Keratinocyte (primary cell): ENCODE measurements around the gene AIRE. TPM values are rescaled to one million over a fixed set of nuclear protein-coding genes. Genes with fewer than 3 reads are reported as not detected.

Experiments used
- DNase-seq: peaks from one replicate; pipeline ENCODE4 v3.0.0-alpha.2; 2011; ENCODE audit warnings: low read depth, missing footprints, low spot score
- FAIRE-seq: peaks from 2 replicates; lab custom pipeline; 2011; peaks lifted over from hg19 to GRCh38; lab: Jason Lieb, UNC
- H2AFZ ChIP-seq: 2 replicates; pipeline ENCODE4 v1.6.0; 2012; ENCODE audit warnings: low read length, control low read depth, inconsistent platforms; ENCODE audit not compliant: control insufficient read depth
- H3K27ac ChIP-seq: 2 replicates; pipeline ENCODE4 v1.5.1; 2011; ENCODE audit warnings: low read length; ENCODE audit not compliant: control insufficient read depth, insufficient read depth
- H3K27me3 ChIP-seq: 3 replicates; pipeline ENCODE4 v1.6.0; 2011; ENCODE audit warnings: low read length; ENCODE audit not compliant: control insufficient read depth, insufficient read depth; ENCODE audit errors: extremely low read depth
- H3K36me3 ChIP-seq, 2 experiments: 2 replicates in 1 of 2; 3 replicates in 1 of 2; pipeline ENCODE4 v1.5.1; 2011; ENCODE audit warnings: low read length in 2 of 2, mild to moderate bottlenecking in 1 of 2; ENCODE audit not compliant: control insufficient read depth in 2 of 2, insufficient read depth in 2 of 2; ENCODE audit errors: extremely low read depth in 1 of 2
- H3K4me1 ChIP-seq: 3 replicates; pipeline ENCODE4 v1.5.1; 2011; ENCODE audit warnings: low read length; ENCODE audit not compliant: control insufficient read depth, insufficient read depth; ENCODE audit errors: extremely low read depth
- H3K4me2 ChIP-seq: 3 replicates; pipeline ENCODE4 v1.6.0; 2011; ENCODE audit warnings: low read depth, low read length; ENCODE audit not compliant: control insufficient read depth, insufficient read depth; ENCODE audit errors: extremely low read depth
- H3K4me3 ChIP-seq, 3 experiments: fragments of 200-600 bp in 1 of 3; sonication (generic) in 1 of 3; 2 replicates in 2 of 3; 3 replicates in 1 of 3; pipeline ENCODE4 v1.5.1; 2011 to 2016; ENCODE audit warnings: low read length in 3 of 3, mild to moderate bottlenecking in 3 of 3, control low read depth in 2 of 3, inconsistent platforms in 1 of 3, low read depth in 1 of 3, mixed read lengths in 1 of 3, mixed run types in 1 of 3, moderate library complexity in 1 of 3; ENCODE audit not compliant: control insufficient read depth in 2 of 3, insufficient read depth in 2 of 3; ENCODE audit errors: extremely low read depth in 1 of 3
- H3K79me2 ChIP-seq: 2 replicates; pipeline ENCODE4 v1.6.0; 2012; ENCODE audit warnings: low read length; ENCODE audit not compliant: control insufficient read depth, insufficient read depth
- H3K9ac ChIP-seq: 3 replicates; pipeline ENCODE4 v1.6.0; 2011; ENCODE audit warnings: low read length; ENCODE audit not compliant: control insufficient read depth, insufficient read depth; ENCODE audit errors: extremely low read depth
- H3K9me1 ChIP-seq: 3 replicates; pipeline ENCODE4 v1.6.0; 2011; ENCODE audit warnings: low read length; ENCODE audit not compliant: control insufficient read depth, insufficient read depth; ENCODE audit errors: extremely low read depth
- H3K9me3 ChIP-seq: 2 replicates; pipeline ENCODE4 v1.5.1; 2012; ENCODE audit warnings: low read depth, low read length; ENCODE audit not compliant: control insufficient read depth
- H4K20me1 ChIP-seq: 3 replicates; pipeline ENCODE4 v1.6.0; 2011; ENCODE audit warnings: low read length; ENCODE audit not compliant: control insufficient read depth, insufficient read depth; ENCODE audit errors: extremely low read depth
- CTCF ChIP-seq, 3 experiments: IDR thresholded peaks in 1 of 3; conservative IDR thresholded peaks in 1 of 3; optimal IDR thresholded peaks in 1 of 3; 2 replicates in 2 of 3; 3 replicates in 1 of 3; pipeline versions ENCODE3 to v1.5.1; 2011; ENCODE audit warnings: low read length in 3 of 3, mild to moderate bottlenecking in 3 of 3, moderate library complexity in 2 of 3, control low read depth in 1 of 3, inconsistent platforms in 1 of 3; ENCODE audit not compliant: insufficient read depth in 2 of 3; ENCODE audit errors: extremely low read depth in 1 of 3
- EZH2 ChIP-seq: IDR thresholded peaks from one replicate; pipeline ENCODE4 v1.6.1; 2012; ENCODE audit warnings: inconsistent platforms, mild to moderate bottlenecking, low read length, moderate library complexity
- dilution Hi-C: fragments of 300-500 bp; cut with MboI; formaldehyde crosslinking; loops from one replicate; pipeline ENCODE4 v1.7.0; 2020; ENCODE audit warnings: low sequenced_read_pairs; ENCODE audit not compliant: extremely low pct_ligation_motif_present
- polyA plus RNA-seq, 5 experiments: library from polyadenylated mRNA; depleted of rRNA in 3 of 5; stranded (reverse) in 3 of 5; stranded (forward) in 1 of 5; unstranded in 1 of 5; fragments of >200 nt; gene quantifications; 1 replicate in 1 of 5; 2 replicates in 3 of 5; 3 replicates in 1 of 5; pipeline versions ENCODE4 v1.2.1 to v1.2.3, GENCODE V29; 2011 to 2012; ENCODE audit warnings: missing spikeins in 2 of 5, low read depth in 1 of 5, low replicate concordance in 1 of 5

The AIRE gene
- polyA plus RNA-seq, 1 donor (not counting 4 experiments of a cell fraction or from before 2014, with no cell fraction given) = not detected

GRCh38 chr21:44291078-44291935, 5.6 kb downstream of the AIRE start:
- dilution Hi-C loops = no loop called here
- DNase-seq (no peak), FAIRE-seq (no peak)
- Histone ChIP-seq H3K9me3 (no peaks in the 10 kb centered on the region), H3K9me1 (no peaks in the 10 kb centered on the region), H3K79me2 (no peaks in the 10 kb centered on the region), H3K4me1 (no peaks in the 10 kb centered on the region), H4K20me1 (peaks cover 7% of the 10 kb centered on the region), H3K9ac (no peak overlapping the region), H2AFZ (no peak overlapping the region), H3K4me3 (no peak overlapping the region), H3K27ac (no peak overlapping the region), H3K4me2 (no peak overlapping the region), H3K27me3 (peaks cover 40% of the 10 kb centered on the region), H3K36me3 (no peaks in the 10 kb centered on the region)
- TF ChIP-seq EZH2 (no peak), CTCF (optimal IDR thresholded peaks at IDR 0.05 in 1 of 3, IDR thresholded peaks at IDR 0.05 in 1 of 3, conservative IDR thresholded peaks at IDR 0.05 in 1 of 3; ENCODE audit: extremely low read depth in 1 of 3, insufficient read depth in 2 of 3, low read length in 3 of 3) (no peak)

GRCh38 chr21:44291936-44292811, 6.5 kb downstream of the AIRE start:
- Histone ChIP-seq H3K4me2 (no peak overlapping the region), H3K4me1 (no peaks in the 10 kb centered on the region), H3K27ac (no peak overlapping the region), H4K20me1 (peaks cover 7% of the 10 kb centered on the region), H2AFZ (no peak overlapping the region), H3K9me3 (no peaks in the 10 kb centered on the region), H3K36me3 (no peaks in the 10 kb centered on the region), H3K4me3 (no peak overlapping the region), H3K9me1 (no peaks in the 10 kb centered on the region), H3K79me2 (no peaks in the 10 kb centered on the region), H3K9ac (no peak overlapping the region), H3K27me3 (peaks cover 32% of the 10 kb centered on the region)
- dilution Hi-C loops = no loop called here
- FAIRE-seq (no peak), DNase-seq (no peak)
- no peak for TF ChIP-seq EZH2
